Activated CD8-positive, alpha-beta memory T cell treated with anti-CD3 and anti-CD28 coated beads for 24 hours (primary cell): ENCODE results near the gene ARHGDIB.

Experiments used
- DNase-seq: peaks from one replicate; pipeline ENCODE4 v3.0.0-alpha.2; 2020

Gene ARHGDIB

GRCh38 chr12:14982562-14982961 lies 21.2 kb upstream of the ARHGDIB start:
- DNase-seq = no peak

GRCh38 chr12:14981049-14981448 lies 19.6 kb upstream of the ARHGDIB start:
- no peak for DNase-seq

- no peak for DNase-seq
Observed at GRCh38 chr12:14979468-14979867, 18.1 kb upstream of the ARHGDIB start.

GRCh38 chr12:14976658-14977057 lies 15.3 kb upstream of the ARHGDIB start:
- no peak for DNase-seq

GRCh38 chr12:14975457-14975856 lies 14.1 kb upstream of the ARHGDIB start:
- no peak for DNase-seq

- no peak for DNase-seq
Observed at GRCh38 chr12:14974633-14975032, 13.2 kb upstream of the ARHGDIB start.

- DNase-seq = no peak
Observed at GRCh38 chr12:14972816-14973215, 11.4 kb upstream of the ARHGDIB start, which contains the start of gene PDE6H. PDE6H (plus strand) TSS chr12:14973042; CDS start chr12:14978013, 4,971 bp downstream.

GRCh38 chr12:14970473-14970872 lies 9.1 kb upstream of the ARHGDIB start:
- no peak for DNase-seq

GRCh38 chr12:14968478-14968877 lies 7.1 kb upstream of the ARHGDIB start:
- no peak for DNase-seq

- no peak for DNase-seq
Observed at GRCh38 chr12:14965221-14965620, 3.8 kb upstream of the ARHGDIB start.

- DNase-seq = no peak
Observed at GRCh38 chr12:14964406-14964805, 3.0 kb upstream of the ARHGDIB start.

GRCh38 chr12:14963520-14963919 lies 2.1 kb upstream of the ARHGDIB start:
- DNase-seq = no peak

- DNase-seq = no peak
Observed at GRCh38 chr12:14962797-14963196, 1.4 kb upstream of the ARHGDIB start.

GRCh38 chr12:14962153-14962539 lies 745 bp upstream of the ARHGDIB start:
- no peak for DNase-seq

GRCh38 chr12:14960548-14961465 lies 594 bp downstream of the ARHGDIB start:
- no peak for DNase-seq

- no peak for DNase-seq
Observed at GRCh38 chr12:14959916-14960496, 1.4 kb downstream of the ARHGDIB start.

GRCh38 chr12:14959463-14959862 lies 1.9 kb downstream of the ARHGDIB start:
- no peak for DNase-seq

- no peak for DNase-seq
Observed at GRCh38 chr12:14959126-14959440, 2.3 kb downstream of the ARHGDIB start.

- no peak for DNase-seq
Observed at GRCh38 chr12:14958361-14959125, 2.9 kb downstream of the ARHGDIB start.

- DNase-seq = no peak
Observed at GRCh38 chr12:14957551-14958168, 3.7 kb downstream of the ARHGDIB start.

GRCh38 chr12:14956905-14957304 lies 4.5 kb downstream of the ARHGDIB start:
- DNase-seq = no peak

- peak; percentile 75 for DNase-seq
Observed at GRCh38 chr12:14956024-14956891, 5.1 kb downstream of the ARHGDIB start.
